Cardiac fibroblast (primary cell): ENCODE measurements around the gene GRIPAP1.

Source experiments
- DNase-seq, 2 donors: peaks; one replicate each; pipeline versions ENCODE4 v3.0.0 to v3.0.0-alpha.2; 2010; ENCODE audit warnings: low read depth in 2 of 2
- H3K4me3 ChIP-seq, 2 donors: replicated peaks in 1 of 2; 1 replicate in 1 of 2; 2 replicates in 1 of 2; pipeline ENCODE4 v1.5.1; 2011; ENCODE audit warnings: low read depth in 2 of 2, low read length in 2 of 2, mild to moderate bottlenecking in 2 of 2, moderate library complexity in 1 of 2
- CTCF ChIP-seq: IDR thresholded peaks from one replicate; pipeline ENCODE4 v1.5.1; 2011; ENCODE audit warnings: low read depth, mild to moderate bottlenecking, low read length, inconsistent platforms

The GRIPAP1 gene

DNA sequence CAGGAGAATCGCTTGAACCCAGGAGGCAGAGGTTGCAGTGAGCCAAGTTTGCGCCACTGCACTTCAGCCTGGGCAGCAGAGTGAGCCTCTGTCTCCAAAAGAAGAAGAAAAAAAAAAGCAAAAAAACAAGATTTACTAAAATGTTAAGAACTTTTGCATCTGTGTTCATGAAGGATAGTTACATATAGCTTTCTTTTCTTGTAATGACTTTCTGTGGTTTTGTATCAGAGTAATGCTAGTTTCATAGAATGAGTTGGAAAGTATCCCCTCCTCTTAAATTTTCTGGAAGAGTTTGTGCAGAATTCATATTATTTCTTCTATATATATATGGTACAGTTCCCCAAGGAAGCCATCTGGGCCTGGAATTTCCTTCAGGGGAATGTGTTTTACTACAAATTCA, 17.0 kb upstream of the GRIPAP1 start:
- no peak overlapping the region for H3K4me3 ChIP-seq
- no peak for TF ChIP-seq CTCF
- DNase-seq = no peak

GRCh38 chrX:49003696-49004095, 1.6 kb upstream of the GRIPAP1 start:
- DNase-seq = no peak
- no peak overlapping the region for H3K4me3 ChIP-seq
- TF ChIP-seq CTCF = no peak

GRCh38 chrX:49001521-49002090, 458 bp downstream of the GRIPAP1 start:
- no peak for TF ChIP-seq CTCF
- peak; percentile 46 to 48 for DNase-seq
- H3K4me3 ChIP-seq = peak overlapping the region; percentile 72 to 80

DNA sequence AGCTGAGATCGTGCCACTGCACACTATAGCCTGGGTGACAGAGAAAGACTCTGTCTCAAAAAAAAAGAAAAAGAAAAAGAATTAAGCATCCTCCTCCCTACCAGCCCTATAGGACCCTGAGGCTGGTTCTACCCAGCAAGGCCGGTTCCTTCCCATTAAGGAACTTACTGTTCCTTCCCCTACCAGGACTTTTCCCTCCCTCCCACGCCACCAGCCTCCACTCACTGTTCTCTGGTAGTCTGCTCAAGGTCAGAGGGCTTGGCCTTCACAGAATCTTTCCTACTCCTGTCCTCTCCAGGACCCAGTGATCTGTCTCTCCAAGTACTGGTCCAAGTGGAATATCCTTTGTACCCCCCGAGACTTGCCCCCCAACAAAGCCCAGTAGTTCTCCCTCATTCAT, 1.4 kb downstream of the GRIPAP1 start:
- TF ChIP-seq CTCF = no peak
- no peak overlapping the region for H3K4me3 ChIP-seq
- DNase-seq = no peak

GRCh38 chrX:48999030-48999429, 3.0 kb downstream of the GRIPAP1 start:
- TF ChIP-seq CTCF = no peak
- DNase-seq = no peak
- H3K4me3 ChIP-seq = no peak overlapping the region

DNA sequence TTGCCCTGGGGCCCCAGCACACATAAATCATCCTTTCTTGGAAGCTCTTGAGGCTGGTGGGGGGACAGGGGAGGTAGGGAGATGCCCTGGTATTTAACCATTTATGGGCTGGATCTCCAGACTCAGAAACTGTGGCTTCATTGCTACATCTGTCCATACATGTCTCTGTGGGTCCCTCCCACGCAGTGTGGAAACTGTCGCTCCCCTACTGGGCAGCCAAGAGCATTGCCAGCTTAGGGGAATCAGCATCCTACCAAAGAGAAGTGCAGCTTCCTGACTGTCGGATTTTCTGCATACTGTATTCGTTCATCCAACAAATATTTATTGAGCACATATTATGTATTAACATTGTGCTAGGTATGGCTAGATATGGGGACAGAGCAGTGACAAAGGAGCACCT, 3.7 kb downstream of the GRIPAP1 start:
- peak in 1 of 2 donors; percentile 0 for DNase-seq
- no peak overlapping the region for H3K4me3 ChIP-seq
- TF ChIP-seq CTCF = no peak

DNA sequence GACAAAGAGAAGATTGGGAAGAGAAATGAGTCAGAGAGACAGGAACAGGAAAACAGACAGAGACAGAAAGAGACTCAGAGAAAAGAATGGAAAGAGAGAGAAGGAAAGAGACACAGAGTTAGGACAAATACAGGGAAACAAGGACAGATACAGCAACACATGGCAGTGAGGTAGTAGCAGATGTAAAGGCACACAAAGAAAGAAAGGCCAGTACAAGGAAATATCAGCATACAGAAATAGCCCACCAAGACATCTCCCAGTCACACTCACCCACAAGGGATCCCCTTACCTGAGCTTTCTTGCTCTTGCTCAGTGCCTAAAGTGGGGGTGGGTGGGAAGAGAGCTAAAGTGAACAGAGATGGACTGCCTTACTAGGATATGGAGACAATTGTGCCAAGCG, 4.2 kb downstream of the GRIPAP1 start:
- H3K4me3 ChIP-seq = no peak overlapping the region
- TF ChIP-seq CTCF = no peak

More for the DNA sequence above, 4.2 kb downstream of the GRIPAP1 start:
- no peak for DNase-seq
